Measurements from ENCODE around the gene TMEM223.

DNA sequence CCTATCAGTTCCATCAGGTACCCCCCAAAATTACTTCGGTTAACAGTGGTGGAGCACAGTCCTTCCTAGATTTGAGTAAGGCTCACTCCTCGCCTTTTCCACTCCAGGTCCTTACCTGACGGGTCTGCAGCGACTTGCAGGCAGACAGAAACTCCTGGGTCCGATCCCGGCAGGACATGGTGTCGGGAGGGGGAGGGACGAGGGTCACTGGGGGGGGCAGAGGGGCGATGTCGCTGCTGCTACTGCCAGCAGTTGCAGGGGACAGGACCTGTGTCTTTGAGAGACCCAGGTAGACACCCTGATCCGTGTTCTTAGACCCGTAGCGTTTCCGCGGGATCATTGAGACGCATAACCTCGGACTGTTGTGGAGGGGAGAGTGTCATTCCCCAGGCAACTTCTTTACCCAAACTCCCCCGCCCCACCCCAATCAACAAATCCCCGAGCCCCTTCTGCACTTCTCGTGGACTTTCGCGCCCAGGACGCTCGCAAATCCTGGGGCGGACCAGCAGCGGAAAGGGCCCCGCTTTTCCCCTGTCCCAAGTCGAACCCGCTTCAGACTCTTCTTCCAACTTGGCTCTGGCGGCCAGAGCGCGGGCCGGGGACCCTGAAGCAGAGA is 39.2 kb upstream of the TMEM223 start:
- TF ChIP-seq, protein P1, sequence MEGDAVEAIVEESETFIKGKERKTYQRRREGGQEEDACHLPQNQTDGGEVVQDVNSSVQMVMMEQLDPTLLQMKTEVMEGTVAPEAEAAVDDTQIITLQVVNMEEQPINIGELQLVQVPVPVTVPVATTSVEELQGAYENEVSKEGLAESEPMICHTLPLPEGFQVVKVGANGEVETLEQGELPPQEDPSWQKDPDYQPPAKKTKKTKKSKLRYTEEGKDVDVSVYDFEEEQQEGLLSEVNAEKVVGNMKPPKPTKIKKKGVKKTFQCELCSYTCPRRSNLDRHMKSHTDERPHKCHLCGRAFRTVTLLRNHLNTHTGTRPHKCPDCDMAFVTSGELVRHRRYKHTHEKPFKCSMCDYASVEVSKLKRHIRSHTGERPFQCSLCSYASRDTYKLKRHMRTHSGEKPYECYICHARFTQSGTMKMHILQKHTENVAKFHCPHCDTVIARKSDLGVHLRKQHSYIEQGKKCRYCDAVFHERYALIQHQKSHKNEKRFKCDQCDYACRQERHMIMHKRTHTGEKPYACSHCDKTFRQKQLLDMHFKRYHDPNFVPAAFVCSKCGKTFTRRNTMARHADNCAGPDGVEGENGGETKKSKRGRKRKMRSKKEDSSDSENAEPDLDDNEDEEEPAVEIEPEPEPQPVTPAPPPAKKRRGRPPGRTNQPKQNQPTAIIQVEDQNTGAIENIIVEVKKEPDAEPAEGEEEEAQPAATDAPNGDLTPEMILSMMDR (conservative IDR thresholded peaks at IDR 0.05; ENCODE audit: low read length) = no peak
- TF ChIP-seq EZH2phosphoT487 (IDR thresholded peaks at IDR 0.05; ENCODE audit: borderline replicate concordance) = no peak
